Stomach (tissue), 19 donors: ENCODE results near the gene PPIC. TPM values are rescaled to one million over a fixed set of nuclear protein-coding genes. Genes with fewer than 3 reads are reported as not detected.

ENCODE experiments used
- DNase-seq, 2 donors: peaks; one replicate each; pipeline versions ENCODE4 v3.0.0 to v3.0.0-alpha.2; 2013 to 2019
- H3K27ac ChIP-seq, 5 donors: fragments of 200-600 bp in 4 of 5; sonication (generic) in 4 of 5; one replicate each; pipeline ENCODE4 v1.5.1; 2013 to 2019; ENCODE audit warnings: mild to moderate bottlenecking in 1 of 5, moderate library complexity in 1 of 5
- H3K27me3 ChIP-seq, 3 donors: fragments of 200-600 bp; sonication (generic); one replicate each; pipeline ENCODE4 v1.5.1; 2017 to 2019; ENCODE audit warnings: mixed run types in 1 of 3
- H3K36me3 ChIP-seq, 4 donors: fragments of 200-600 bp; sonication (generic); 1 replicate in 3 of 4; 2 replicates in 1 of 4; pipeline ENCODE4 v1.5.1; 2016 to 2019
- H3K4me1 ChIP-seq, 4 donors: fragments of 200-600 bp; sonication (generic); one replicate each; pipeline ENCODE4 v1.5.1; 2016 to 2019
- H3K4me3 ChIP-seq, 4 donors: fragments of 200-600 bp; sonication (generic) in 3 of 4; one replicate each; pipeline ENCODE4 v1.5.1; 2016 to 2019; ENCODE audit warnings: mild to moderate bottlenecking in 1 of 4
- H3K9me3 ChIP-seq, 4 donors: fragments of 200-600 bp; sonication (generic); one replicate each; pipeline ENCODE4 v1.5.1; 2016 to 2019
- CTCF ChIP-seq, 7 experiments: fragments of 450-650 bp in 4 of 7; fragments of 200-600 bp in 3 of 7; sonication (generic) in 3 of 7; IDR thresholded peaks; one replicate each; pipeline ENCODE4 v1.5.1; 2016 to 2019; ENCODE audit warnings: antibody characterized with exemption in 7 of 7, control low read depth in 2 of 7, mild to moderate bottlenecking in 1 of 7
- EP300 ChIP-seq: sonication (generic); formaldehyde crosslinking; IDR thresholded peaks from one replicate; pipeline ENCODE4 v1.6.1; 2017; ENCODE audit warnings: antibody characterized with exemption
- POLR2A ChIP-seq, 4 donors: fragments of 450-650 bp; IDR thresholded peaks; one replicate each; pipeline ENCODE4 v1.6.1; 2016; ENCODE audit warnings: antibody characterized with exemption in 4 of 4, control low read depth in 2 of 4, mild to moderate bottlenecking in 1 of 4, moderate library complexity in 1 of 4
- POLR2AphosphoS5 ChIP-seq, 3 donors: sonication (generic); formaldehyde crosslinking; IDR thresholded peaks; one replicate each; pipeline ENCODE4 v1.6.1; 2016; ENCODE audit warnings: antibody characterized with exemption in 3 of 3
- WGBS, 5 donors: extraction: QIAGEN DNeasy Blood & Tissue Kit in 3 of 5; methylation state at CpG; one replicate each; pipeline versions ENCODE4 v1.1.5 to v1.1.7; 2013 to 2018; 5-methylcytosine and 5-hydroxymethylcytosine counted together
- intact Hi-C: fragments of 100-400 bp; cut with DNase I; formaldehyde crosslinking; loops from one replicate; pipeline ENCODE4 v1.15.1; 2023; ENCODE audit warnings: low total_unique reads
- long read RNA-seq, 10 donors: transcript quantifications; one replicate each; lab custom pipeline, GENCODE V29; 2026
- polyA plus RNA-seq, 3 donors: library from polyadenylated mRNA; stranded (reverse); fragments of 200-250 nt; gene quantifications; one replicate each; pipeline ENCODE4 v1.2.3, GENCODE V29; 2013
- total RNA-seq, 5 donors: library from RNA; depleted of rRNA; stranded (reverse); fragments of >200 nt; gene quantifications; one replicate each; pipeline versions ENCODE4 v1.1.0 to v1.2.3, GENCODE V29; 2014 to 2016
- donor health status: healthy with polysubstance abuse.
- donor health status: Bipolar disorder and iron deficiency.
- donor health status: healthy.

Gene PPIC
- 10 to 100 TPM; 10.5 to 57.5 (median 22.3) TPM for total RNA-seq
- polyA plus RNA-seq, result 10 to 100 TPM in 2 of 3 donors, 1 to 10 TPM in 1; 6.9 to 19.9 (median 19.0) TPM
- long read RNA-seq, donor 1, transcript PPIC-201 (5 exons, 1,380 nt), result major isoform, 14 of 20 reads
- long read RNA-seq, donor 1, partial matches to known transcripts, result 6 of 20 reads
- long read RNA-seq, donor 1, other reads (novel, unspliced or antisense), result 0 of 20 reads
- long read RNA-seq, donor 2, transcript PPIC-201 (5 exons, 1,380 nt), result major isoform, 15 of 21 reads
- long read RNA-seq, donor 2, partial matches to known transcripts, result 6 of 21 reads
- long read RNA-seq, donor 2, other reads (novel, unspliced or antisense), result 0 of 21 reads
- long read RNA-seq, donor 3, transcript PPIC-201 (5 exons, 1,380 nt), result major isoform, 17 of 18 reads
- long read RNA-seq, donor 3, partial matches to known transcripts, result 0 of 18 reads
- long read RNA-seq, donor 3, other reads (novel, unspliced or antisense), result 0 of 18 reads
- long read RNA-seq, donor 4, result 0 reads
- long read RNA-seq, donor 5, transcript PPIC-202 (2 exons, 1,143 nt), result minor isoform, 5 of 64 reads
- long read RNA-seq, donor 5, transcript PPIC-201 (5 exons, 1,380 nt), result major isoform, 33 of 64 reads
- long read RNA-seq, donor 5, partial matches to known transcripts, result 26 of 64 reads
- long read RNA-seq, donor 5, other reads (novel, unspliced or antisense), result 0 of 64 reads
- long read RNA-seq, donor 6, transcript PPIC-201 (5 exons, 1,380 nt), result major isoform, 43 of 45 reads
- long read RNA-seq, donor 6, partial matches to known transcripts, result 0 of 45 reads
- long read RNA-seq, donor 6, other reads (novel, unspliced or antisense), result 0 of 45 reads
- long read RNA-seq, donor 7, transcript PPIC-201 (5 exons, 1,380 nt), result major isoform, 33 of 51 reads
- long read RNA-seq, donor 7, partial matches to known transcripts, result 18 of 51 reads
- long read RNA-seq, donor 7, other reads (novel, unspliced or antisense), result 0 of 51 reads
- long read RNA-seq, donor 8, transcript PPIC-201 (5 exons, 1,380 nt), result major isoform, 16 of 35 reads
- long read RNA-seq, donor 8, partial matches to known transcripts, result 18 of 35 reads
- long read RNA-seq, donor 8, other reads (novel, unspliced or antisense), result 0 of 35 reads
- long read RNA-seq, donor 9, transcript PPIC-201 (5 exons, 1,380 nt), result major isoform, 25 of 70 reads
- long read RNA-seq, donor 9, partial matches to known transcripts, result 43 of 70 reads
- long read RNA-seq, donor 9, other reads (novel, unspliced or antisense), result 0 of 70 reads
- long read RNA-seq, donor 10, transcript PPIC-201 (5 exons, 1,380 nt), result major isoform, 5 of 5 reads
- long read RNA-seq, donor 10, partial matches to known transcripts, result 0 of 5 reads
- long read RNA-seq, donor 10, other reads (novel, unspliced or antisense), result 0 of 5 reads

GRCh38 chr5:123036391-123037103 lies at the start of gene PPIC:
Gene PPIC, minus strand, starts transcription at chr5:123036725. Its CDS starts 100 bp downstream, at chr5:123036625.
- H3K36me3 ChIP-seq, result no peaks in the 10 kb centered on the region
- DNase-seq, result peak; percentile 89 to 94
- H3K27ac ChIP-seq, result peak within 1 kb of the TSS; percentile 88 to 96 (median 94)
- H3K9me3 ChIP-seq, result no peaks in the 10 kb centered on the region
- peak within 1 kb of the TSS; percentile 60 to 78 (median 74) for H3K4me3 ChIP-seq
- WGBS, 5 donors, result 0 to 2% (median 1%) methylated on average over 20 to 84 of the region's 84 CpGs
- peak; percentile 37 to 79 (median 69) for TF ChIP-seq POLR2AphosphoS5 (IDR thresholded peaks at IDR 0.05)
- TF ChIP-seq EP300, result no peak
- no peak for TF ChIP-seq CTCF (IDR thresholded peaks at IDR 0.05)
- peak in 1 of 4 donors; percentile 23 for TF ChIP-seq POLR2A (IDR thresholded peaks at IDR 0.05)
- H3K27me3 ChIP-seq, result peaks cover 0 to 22% (median 0%) of the 10 kb centered on the region in 3 donors
- intact Hi-C loops, result no loop called here
- H3K4me1 ChIP-seq, result peaks cover 5 to 31% (median 21%) of the 10 kb centered on the region in 4 donors

- TF ChIP-seq POLR2A (IDR thresholded peaks at IDR 0.05) (no peak), CTCF (IDR thresholded peaks at IDR 0.05) (no peak), EP300 (no peak), POLR2AphosphoS5 (IDR thresholded peaks at IDR 0.05) (no peak)
- H3K4me3 ChIP-seq, result no peak overlapping the region
- peak in 1 of 2 donors; percentile 22 for DNase-seq
- H3K36me3 ChIP-seq, result no peaks in the 10 kb centered on the region
- H3K9me3 ChIP-seq, result no peaks in the 10 kb centered on the region
- intact Hi-C loops, result no loop called here
- WGBS, 5 donors, result 21 to 37% (median 24%) methylated on average over 12 of the region's 12 CpGs
- H3K4me1 ChIP-seq, result peaks cover 27 to 45% (median 31%) of the 10 kb centered on the region in 4 donors
- H3K27me3 ChIP-seq, result peaks cover 10 to 71% (median 59%) of the 10 kb centered on the region in 3 donors
- H3K27ac ChIP-seq, result no peak overlapping the region
These were observed 49.2 kb upstream of the PPIC start for GRCh38 chr5:123085638-123086286.

- 69 to 75% (median 71%) methylated on average over 9 of the region's 9 CpGs for WGBS, 5 donors
- intact Hi-C loops, result no loop called here
- no peaks in the 10 kb centered on the region for H3K9me3 ChIP-seq
- no peak overlapping the region for H3K4me3 ChIP-seq
- H3K27me3 ChIP-seq, result peaks cover 2 to 63% (median 51%) of the 10 kb centered on the region in 3 donors
- no peak for DNase-seq
- H3K36me3 ChIP-seq, result no peaks in the 10 kb centered on the region
- TF ChIP-seq CTCF (IDR thresholded peaks at IDR 0.05) (no peak), POLR2AphosphoS5 (IDR thresholded peaks at IDR 0.05) (no peak)
- H3K4me1 ChIP-seq, result peaks cover 22 to 37% (median 24%) of the 10 kb centered on the region in 4 donors
- H3K27ac ChIP-seq, result no peak overlapping the region
These were observed 48.4 kb upstream of the PPIC start for GRCh38 chr5:123084730-123085605.
